Measurements from ENCODE around the gene RSPH6A.

- TF ChIP-seq TEAD4 (IDR thresholded peaks at IDR 0.05), result no peak
- no peak for TF ChIP-seq MAX (IDR thresholded peaks at IDR 0.05)
- TF ChIP-seq NFIC (IDR thresholded peaks at IDR 0.05), result no peak
- TF ChIP-seq EP300 (IDR thresholded peaks at IDR 0.05; ENCODE audit: borderline replicate concordance), result no peak
- no peak for TF ChIP-seq EGR1 (IDR thresholded peaks at IDR 0.05)
- TF ChIP-seq REST (IDR thresholded peaks at IDR 0.05; ENCODE audit: low read depth), result no peak
- TF ChIP-seq, protein P1, sequence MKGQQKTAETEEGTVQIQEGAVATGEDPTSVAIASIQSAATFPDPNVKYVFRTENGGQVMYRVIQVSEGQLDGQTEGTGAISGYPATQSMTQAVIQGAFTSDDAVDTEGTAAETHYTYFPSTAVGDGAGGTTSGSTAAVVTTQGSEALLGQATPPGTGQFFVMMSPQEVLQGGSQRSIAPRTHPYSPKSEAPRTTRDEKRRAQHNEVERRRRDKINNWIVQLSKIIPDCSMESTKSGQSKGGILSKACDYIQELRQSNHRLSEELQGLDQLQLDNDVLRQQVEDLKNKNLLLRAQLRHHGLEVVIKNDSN (IDR thresholded peaks at IDR 0.05), result no peak
- no peak for TF ChIP-seq ZBTB7A (IDR thresholded peaks at IDR 0.05; ENCODE audit: low read depth)
- TF ChIP-seq CEBPB (IDR thresholded peaks at IDR 0.05), result no peak
- no peak for TF ChIP-seq TCF12 (IDR thresholded peaks at IDR 0.05; ENCODE audit: low read depth)
- TF ChIP-seq YY1 (IDR thresholded peaks at IDR 0.05; ENCODE audit: low read depth), result no peak
Measured at GRCh38 chr19:45812297-45812696, 2.8 kb downstream of the RSPH6A start.

Measured in Ishikawa (cell line).